Endothelial cell of umbilical vein (primary cell): ENCODE measurements around the gene HMCES. TPM values are rescaled to one million over a fixed set of nuclear protein-coding genes. Genes with fewer than 3 reads are reported as not detected.

ENCODE experiments used
- BruUV-seq: library from RNA; stranded (reverse); fragments of 400-500 nt; replicated peaks from 2 replicates; lab custom pipeline; 2021; lab: Mats Ljungman, UMichigan
- CTCF ChIA-PET: fragments of 300-600, 350-600 bp; sonication (Branson Sonifier 250); formaldehyde crosslinking; loops from one replicate; lab custom pipeline; 2021; ENCODE audit warnings: antibody characterized with exemption, inconsistent platforms; lab: Charles Lee
- POLR2A ChIA-PET: fragments of 300-600, 350-600 bp; sonication (Branson Sonifier 250); formaldehyde crosslinking; loops from one replicate; lab custom pipeline; 2021; ENCODE audit warnings: antibody characterized with exemption, inconsistent platforms; lab: Charles Lee
- DNase-seq: peaks from one replicate; pipeline ENCODE4 v3.0.0-alpha.2; 2011; ENCODE audit warnings: low read depth, low spot score
- FAIRE-seq: peaks from 2 replicates; lab custom pipeline; 2011; peaks lifted over from hg19 to GRCh38; lab: Jason Lieb, UNC
- H2AFZ ChIP-seq: 2 replicates; pipeline ENCODE4 v1.6.0; 2012; ENCODE audit warnings: low read depth, low read length, control low read depth, inconsistent platforms
- H3K27ac ChIP-seq: 2 replicates; pipeline ENCODE4 v1.5.1; 2011; ENCODE audit warnings: low read depth, mild to moderate bottlenecking, control low read depth, low read length, moderate library complexity; ENCODE audit not compliant: insufficient read depth
- H3K27me3 ChIP-seq, 2 experiments: 2 replicates each; pipeline versions ENCODE4 v1.6.0 to v1.6.1; 2011; ENCODE audit warnings: low read length in 2 of 2, mixed read lengths in 1 of 2; ENCODE audit not compliant: control insufficient read depth in 2 of 2, insufficient read depth in 2 of 2
- H3K36me3 ChIP-seq, 2 experiments: 2 replicates in 1 of 2; 3 replicates in 1 of 2; pipeline ENCODE4 v1.5.1; 2011; ENCODE audit warnings: low read length in 2 of 2, mild to moderate bottlenecking in 1 of 2, moderate library complexity in 1 of 2; ENCODE audit not compliant: control insufficient read depth in 2 of 2, insufficient read depth in 2 of 2; ENCODE audit errors: extremely low read depth in 1 of 2
- H3K4me1 ChIP-seq: 3 replicates; pipeline ENCODE4 v1.5.1; 2011; ENCODE audit warnings: mild to moderate bottlenecking, low read length; ENCODE audit not compliant: control insufficient read depth, insufficient read depth; ENCODE audit errors: extremely low read depth
- H3K4me2 ChIP-seq: 2 replicates; pipeline ENCODE4 v1.6.1; 2011; ENCODE audit warnings: low read length, control low read depth, mixed read lengths; ENCODE audit not compliant: insufficient read depth
- H3K4me3 ChIP-seq, 3 experiments: fragments of 200-600 bp in 1 of 3; sonication (generic), shearing (Covaris generic) in 1 of 3; replicated peaks in 1 of 3; 2 replicates each; pipeline ENCODE4 v1.5.1; 2011 to 2016; ENCODE audit warnings: control low read depth in 3 of 3, low read length in 3 of 3, mild to moderate bottlenecking in 2 of 3, inconsistent platforms in 1 of 3, low read depth in 1 of 3, moderate library complexity in 1 of 3; ENCODE audit not compliant: insufficient read depth in 1 of 3
- H3K79me2 ChIP-seq: 2 replicates; pipeline ENCODE4 v1.6.0; 2012; ENCODE audit warnings: low read length, inconsistent platforms; ENCODE audit not compliant: control insufficient read depth, insufficient read depth
- H3K9ac ChIP-seq: replicated peaks from 2 replicates; pipeline ENCODE3; 2011; ENCODE audit warnings: low read length, control low read depth; ENCODE audit not compliant: insufficient read depth; ENCODE audit errors: extremely low read depth
- H3K9me1 ChIP-seq: replicated peaks from 3 replicates; pipeline ENCODE4 v1.6.0; 2011; ENCODE audit warnings: mild to moderate bottlenecking, low read length; ENCODE audit not compliant: control insufficient read depth, insufficient read depth; ENCODE audit errors: extremely low read depth
- H3K9me3 ChIP-seq: replicated peaks from 2 replicates; pipeline ENCODE4 v1.5.1; 2012; ENCODE audit warnings: low read length, inconsistent platforms; ENCODE audit not compliant: control insufficient read depth, insufficient read depth
- H4K20me1 ChIP-seq: replicated peaks from 2 replicates; pipeline ENCODE3; 2011; ENCODE audit warnings: mild to moderate bottlenecking, low read length; ENCODE audit not compliant: control insufficient read depth, insufficient read depth; ENCODE audit errors: extremely low read depth
- CTCF ChIP-seq, 2 donors: IDR thresholded peaks; 1 replicate in 1 of 2; 2 replicates in 1 of 2; pipeline ENCODE4 v1.5.1; 2011; ENCODE audit warnings: low read length in 2 of 2, mild to moderate bottlenecking in 2 of 2, moderate library complexity in 2 of 2, control low read depth in 1 of 2, inconsistent platforms in 1 of 2, low read depth in 1 of 2; ENCODE audit not compliant: insufficient read depth in 1 of 2; ENCODE audit errors: extremely low read depth in 1 of 2
- EZH2 ChIP-seq: IDR thresholded peaks from 2 replicates; pipeline ENCODE4 v1.6.1; 2012; ENCODE audit warnings: borderline replicate concordance, low read depth, mild to moderate bottlenecking, moderate library complexity, low read length, inconsistent platforms; ENCODE audit not compliant: severe bottlenecking
- FOS ChIP-seq: IDR thresholded peaks from 2 replicates; pipeline ENCODE4 v1.6.1; 2011; ENCODE audit warnings: mild to moderate bottlenecking, low read length, moderate library complexity, borderline replicate concordance; ENCODE audit not compliant: insufficient read depth
- GATA2 ChIP-seq: IDR thresholded peaks from 2 replicates; pipeline ENCODE4 v1.7.0; 2011; ENCODE audit warnings: low read depth, mild to moderate bottlenecking, moderate library complexity, mixed read lengths, low read length; ENCODE audit not compliant: insufficient read length, insufficient read depth
- JUN ChIP-seq: IDR thresholded peaks from 2 replicates; pipeline ENCODE4 v1.6.1; 2011; ENCODE audit warnings: borderline replicate concordance, low read depth; ENCODE audit not compliant: insufficient read length, insufficient read depth
- MAX ChIP-seq: IDR thresholded peaks from 2 replicates; pipeline ENCODE4 v1.6.1; 2011; ENCODE audit not compliant: insufficient read depth, insufficient read length
- MYC ChIP-seq: IDR thresholded peaks from one replicate; pipeline ENCODE4 v1.6.1; 2011; ENCODE audit warnings: mild to moderate bottlenecking, low read depth, low read length
- POLR2A ChIP-seq: IDR thresholded peaks from 2 replicates; pipeline ENCODE4 v1.6.1; 2012; ENCODE audit warnings: low read depth, mild to moderate bottlenecking, control low read depth, low read length
- POLR2AphosphoS5 ChIP-seq: IDR thresholded peaks from 2 replicates; pipeline ENCODE4 v1.6.1; 2012; ENCODE audit warnings: low read depth, mild to moderate bottlenecking, control low read depth, low read length, moderate library complexity; ENCODE audit not compliant: insufficient read depth
- dilution Hi-C: fragments of 300-500 bp; cut with MboI; formaldehyde crosslinking; loops from one replicate; pipeline ENCODE4 v1.15.0; 2019; ENCODE audit warnings: low sequenced_read_pairs; ENCODE audit not compliant: extremely low pct_ligation_motif_present
- intact Hi-C: fragments of 100-400 bp; cut with micrococcal nuclease; formaldehyde crosslinking; loops from one replicate; pipeline ENCODE4 v1.10.0; 2022
- polyA plus RNA-seq, 4 experiments: library from polyadenylated mRNA; depleted of rRNA in 3 of 4; stranded (reverse) in 3 of 4; unstranded in 1 of 4; fragments of >200 nt; gene quantifications; 2 replicates each; pipeline versions ENCODE4 v1.2.1 to v1.2.3, GENCODE V29; 2011 to 2012; ENCODE audit warnings: missing spikeins in 1 of 4
- total RNA-seq: library from RNA; stranded (reverse); gene quantifications from 2 replicates; pipeline ENCODE4 v1.2.3, GENCODE V29; 2021

HMCES gene
- total and polyA plus RNA-seq, 2 donors (not counting 3 experiments of a cell fraction or from before 2014, with no cell fraction given) = 30.6 to 40.8 TPM

GRCh38 chr3:129323651-129324294 lies 45.1 kb downstream of the HMCES start:
- intact Hi-C loops = no loop called here
- Histone ChIP-seq H3K9ac (no peak overlapping the region), H3K27me3 (no peaks in the 10 kb centered on the region), H3K9me1 (no peaks in the 10 kb centered on the region), H3K9me3 (no peaks in the 10 kb centered on the region), H2AFZ (no peak overlapping the region), H3K36me3 (no peaks in the 10 kb centered on the region), H3K27ac (no peak overlapping the region), H3K79me2 (no peaks in the 10 kb centered on the region), H4K20me1 (no peaks in the 10 kb centered on the region), H3K4me2 (no peak overlapping the region), H3K4me1 (no peaks in the 10 kb centered on the region), H3K4me3 (no peak overlapping the region)
- dilution Hi-C loops = no loop called here
- TF ChIP-seq POLR2AphosphoS5 (no peak), CTCF (IDR thresholded peaks at IDR 0.05; ENCODE audit: extremely low read depth in 1 of 2, insufficient read depth in 1 of 2, low read depth in 1 of 2, low read length in 2 of 2) (peak in 1 of 2 donors; percentile 32)
- CTCF ChIA-PET = interaction anchor here (1.2 kb wide), 1 partner anchor 353 kb away, joined by 13 read pairs; no protein-coding TSS in a partner anchor
- POLR2A ChIA-PET = no interaction called here
- DNase-seq (no peak), FAIRE-seq (no peak)
- BruUV-seq = no TSS peak

- H3K36me3 ChIP-seq = no peaks in the 10 kb centered on the region
- intact Hi-C loops (no loop called here), dilution Hi-C loops (no loop called here)
- no peaks in the 10 kb centered on the region for H3K27me3 ChIP-seq
- ChIA-PET CTCF (interaction anchor here (1.0 kb wide), 1 partner anchor 9 kb away, joined by 3 read pairs; a partner anchor contains a TSS), POLR2A (no interaction called here)
- no peaks in the 10 kb centered on the region for H3K79me2 ChIP-seq
- H3K9me3 ChIP-seq = no peaks in the 10 kb centered on the region
- no peaks in the 10 kb centered on the region for H3K9me1 ChIP-seq
- FAIRE-seq = no peak
- H3K4me1 ChIP-seq = no peaks in the 10 kb centered on the region
- no peak overlapping the region for H3K4me3 ChIP-seq
- no peaks in the 10 kb centered on the region for H4K20me1 ChIP-seq
- TF ChIP-seq MAX (no peak), GATA2 (no peak), POLR2A (no peak), POLR2AphosphoS5 (no peak), FOS (no peak), CTCF (IDR thresholded peaks at IDR 0.05; ENCODE audit: extremely low read depth in 1 of 2, insufficient read depth in 1 of 2, low read depth in 1 of 2, low read length in 2 of 2) (no peak), JUN (no peak), MYC (no peak), EZH2 (no peak)
- no peak overlapping the region for H3K27ac ChIP-seq
- no peak overlapping the region for H3K9ac ChIP-seq
- no peak overlapping the region for H3K4me2 ChIP-seq
- H2AFZ ChIP-seq = no peak overlapping the region
- no peak for DNase-seq
- no TSS peak for BruUV-seq
Measured at GRCh38 chr3:129324855-129325254, 46.2 kb downstream of the HMCES start.
